HG02678 (cell line): Measurements from ENCODE around the gene LRFN4.
A peak's percentile ranks its signal among the peaks of the same experiment; 100 is the strongest.

Experiments used
- ATAC-seq: cut with Tn5 transposase; IDR thresholded peaks from one replicate; pipeline ENCODE4 v1.9.1; 2021; ENCODE audit warnings: mild to moderate bottlenecking, moderate library complexity; ENCODE audit not compliant: unreplicated experiment

LRFN4 gene

GRCh38 chr11:66857927-66858185 lies 992 bp downstream of the LRFN4 start:
- no peak for ATAC-seq

DNA sequence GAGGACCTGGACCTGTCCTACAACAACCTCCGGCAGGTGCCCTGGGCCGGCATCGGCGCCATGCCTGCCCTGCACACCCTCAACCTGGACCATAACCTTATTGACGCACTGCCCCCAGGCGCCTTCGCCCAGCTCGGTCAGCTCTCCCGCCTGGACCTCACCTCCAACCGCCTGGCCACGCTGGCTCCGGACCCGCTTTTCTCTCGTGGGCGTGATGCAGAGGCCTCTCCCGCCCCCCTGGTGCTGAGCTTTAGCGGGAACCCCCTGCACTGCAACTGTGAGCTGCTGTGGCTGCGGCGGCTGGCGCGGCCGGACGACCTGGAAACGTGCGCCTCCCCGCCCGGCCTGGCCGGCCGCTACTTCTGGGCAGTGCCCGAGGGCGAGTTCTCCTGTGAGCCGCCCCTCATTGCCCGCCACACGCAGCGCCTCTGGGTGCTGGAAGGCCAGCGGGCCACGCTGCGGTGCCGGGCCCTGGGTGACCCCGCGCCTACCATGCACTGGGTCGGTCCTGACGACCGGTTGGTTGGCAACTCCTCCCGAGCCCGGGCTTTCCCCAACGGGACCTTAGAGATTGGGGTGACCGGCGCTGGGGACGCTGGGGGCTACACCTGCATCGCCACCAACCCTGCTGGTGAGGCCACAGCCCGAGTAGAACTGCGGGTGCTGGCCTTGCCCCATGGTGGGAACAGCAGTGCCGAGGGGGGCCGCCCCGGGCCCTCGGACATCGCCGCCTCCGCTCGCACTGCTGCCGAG lies 1.5 kb downstream of the LRFN4 start:
- no peak for ATAC-seq

- ATAC-seq, result no peak
These were observed 2.2 kb downstream of the LRFN4 start for GRCh38 chr11:66858939-66859685.

GRCh38 chr11:66859686-66860448 lies 3.0 kb downstream of the LRFN4 start:
- ATAC-seq, result no peak

GRCh38 chr11:66860449-66860831 lies 3.6 kb downstream of the LRFN4 start:
- no peak for ATAC-seq

DNA sequence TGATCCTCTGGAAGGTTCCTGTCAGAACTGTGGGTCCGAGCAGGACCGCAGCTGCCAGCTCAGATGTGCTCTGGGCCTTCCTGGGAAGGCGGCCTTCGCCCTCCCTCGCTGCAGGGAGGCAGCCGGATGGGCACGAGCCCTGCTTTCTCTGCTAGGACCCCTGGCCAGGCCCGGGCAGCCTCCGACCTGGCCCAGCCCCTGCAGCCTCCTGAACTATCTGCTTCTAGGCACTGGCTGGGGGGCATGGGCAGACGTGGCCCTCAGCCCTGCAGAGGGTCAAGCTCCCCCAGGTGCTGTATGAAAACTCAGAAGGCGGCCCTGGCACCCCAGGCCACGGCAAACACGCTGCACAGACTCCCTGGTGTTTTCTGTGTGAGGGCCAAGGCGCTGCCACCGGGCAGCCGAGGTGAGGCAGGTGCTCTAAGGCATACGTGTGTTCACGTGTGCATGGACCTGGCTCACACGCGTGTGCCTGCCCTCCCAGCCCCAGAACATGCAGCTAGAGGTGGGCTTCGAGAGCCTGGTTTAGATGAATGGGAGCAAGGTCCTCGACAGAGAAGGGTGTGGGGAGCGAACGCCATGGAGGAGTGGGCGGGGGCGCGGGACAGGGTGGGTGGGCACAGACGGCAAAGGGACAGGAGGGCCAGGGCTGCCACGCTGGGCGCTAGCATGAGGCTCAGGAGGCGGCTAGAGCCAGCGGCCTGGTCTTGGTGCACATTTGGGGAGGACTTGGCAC lies 4.3 kb downstream of the LRFN4 start:
- ATAC-seq, result no peak

GRCh38 chr11:66861774-66862558 lies 5.1 kb downstream of the LRFN4 start:
- ATAC-seq, result no peak

DNA sequence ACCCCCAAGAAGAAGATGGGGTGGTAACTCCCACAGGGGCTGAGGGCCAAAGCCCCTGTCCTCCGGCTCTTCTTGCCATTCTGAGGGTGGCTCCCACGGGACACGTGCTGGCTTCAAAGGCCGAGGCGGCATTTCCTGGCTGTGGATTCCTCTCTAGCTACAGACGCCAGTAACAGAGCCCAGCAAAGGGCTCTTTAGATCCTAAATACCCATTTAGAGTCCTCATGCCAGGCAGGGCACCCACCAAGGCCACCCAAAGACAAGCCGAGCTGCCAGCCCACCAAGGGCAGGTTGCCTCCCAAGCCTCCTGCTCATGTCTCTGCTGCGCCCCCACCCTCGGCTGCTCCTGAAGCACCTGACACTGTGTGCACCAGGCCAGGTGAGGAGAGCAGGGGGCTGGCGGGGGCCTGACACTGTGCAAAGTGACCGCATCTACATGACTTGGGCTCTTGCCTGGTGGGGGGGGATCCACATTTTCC lies 5.7 kb downstream of the LRFN4 start:
- ATAC-seq, result no peak

DNA sequence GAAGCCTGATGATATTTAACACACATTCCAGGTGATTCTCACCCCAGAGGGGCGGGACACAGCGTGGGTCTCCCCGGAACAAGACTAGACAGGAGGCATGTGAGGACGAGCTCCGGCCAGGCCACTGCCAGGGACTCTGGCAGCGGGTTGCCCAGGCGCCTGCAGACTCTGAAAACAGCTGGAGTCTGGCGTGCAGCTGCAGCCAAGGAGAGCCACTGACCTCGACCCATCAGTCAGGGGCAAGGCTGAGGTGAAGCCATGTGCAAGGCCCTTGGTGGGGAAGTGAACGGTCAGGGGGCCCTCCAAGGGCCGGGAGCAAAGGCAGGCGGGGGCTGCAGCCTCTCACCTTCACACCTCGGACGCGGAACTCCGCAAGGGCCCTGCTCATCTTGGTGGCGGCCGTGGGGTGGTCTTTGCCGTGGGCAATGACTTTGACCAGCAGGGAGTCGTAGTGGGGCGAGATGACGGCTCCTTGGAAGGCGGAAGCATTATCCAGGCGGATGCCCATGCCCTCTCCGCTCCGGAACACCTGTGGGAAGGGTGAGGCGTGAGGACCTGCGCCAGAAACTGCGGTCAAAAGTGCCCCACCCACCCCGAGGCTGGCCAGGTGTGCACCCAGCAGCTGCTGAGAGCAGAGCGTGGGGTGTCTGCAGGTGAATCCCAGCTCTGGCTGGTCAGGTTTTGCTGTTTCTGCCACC lies 6.7 kb downstream of the LRFN4 start:
- no peak for ATAC-seq

GRCh38 chr11:66864172-66864901 lies 7.5 kb downstream of the LRFN4 start:
- no peak for ATAC-seq

DNA sequence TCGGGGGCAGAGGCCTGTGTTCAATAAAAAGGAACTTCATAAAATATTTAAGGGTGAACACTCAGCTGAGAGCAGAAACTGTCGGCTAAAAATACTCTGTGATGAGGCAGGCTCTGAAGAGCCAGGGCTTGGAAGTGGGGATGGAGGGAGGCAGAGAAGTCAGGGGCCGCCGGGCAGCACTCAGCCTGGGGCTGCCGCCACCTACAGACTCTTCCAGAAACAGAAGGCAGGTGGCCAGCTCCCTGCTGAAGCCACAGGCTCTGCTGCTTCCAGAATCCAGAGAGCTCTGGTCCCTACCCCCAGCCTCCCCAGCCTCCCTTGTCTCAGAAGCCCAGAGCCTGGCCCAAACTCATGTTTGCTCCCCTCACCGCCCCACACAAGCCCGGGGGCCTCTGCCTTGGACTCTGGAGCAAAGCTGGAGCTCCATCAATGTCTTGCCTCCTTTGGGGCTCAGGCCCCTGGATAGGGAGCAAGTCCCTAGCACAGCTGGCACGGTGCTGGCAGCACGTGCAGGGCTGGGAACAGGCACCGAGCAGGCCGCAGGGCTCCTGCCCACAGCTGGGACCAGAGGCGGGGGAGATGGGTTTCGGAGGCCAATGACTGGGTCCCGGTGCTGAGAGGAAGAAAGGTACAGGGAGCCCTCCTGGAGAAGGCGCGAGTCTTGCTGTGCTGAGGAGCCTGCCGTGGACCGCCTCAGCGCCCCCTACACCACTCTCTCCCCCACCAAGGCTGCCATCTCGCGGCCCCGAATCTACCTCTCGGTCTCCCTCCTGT lies 8.2 kb downstream of the LRFN4 start:
- ATAC-seq, result no peak

GRCh38 chr11:66866007-66866406 lies 9.1 kb downstream of the LRFN4 start:
- ATAC-seq, result no peak

- ATAC-seq, result no peak
These were observed 9.7 kb downstream of the LRFN4 start for GRCh38 chr11:66866511-66866986.

DNA sequence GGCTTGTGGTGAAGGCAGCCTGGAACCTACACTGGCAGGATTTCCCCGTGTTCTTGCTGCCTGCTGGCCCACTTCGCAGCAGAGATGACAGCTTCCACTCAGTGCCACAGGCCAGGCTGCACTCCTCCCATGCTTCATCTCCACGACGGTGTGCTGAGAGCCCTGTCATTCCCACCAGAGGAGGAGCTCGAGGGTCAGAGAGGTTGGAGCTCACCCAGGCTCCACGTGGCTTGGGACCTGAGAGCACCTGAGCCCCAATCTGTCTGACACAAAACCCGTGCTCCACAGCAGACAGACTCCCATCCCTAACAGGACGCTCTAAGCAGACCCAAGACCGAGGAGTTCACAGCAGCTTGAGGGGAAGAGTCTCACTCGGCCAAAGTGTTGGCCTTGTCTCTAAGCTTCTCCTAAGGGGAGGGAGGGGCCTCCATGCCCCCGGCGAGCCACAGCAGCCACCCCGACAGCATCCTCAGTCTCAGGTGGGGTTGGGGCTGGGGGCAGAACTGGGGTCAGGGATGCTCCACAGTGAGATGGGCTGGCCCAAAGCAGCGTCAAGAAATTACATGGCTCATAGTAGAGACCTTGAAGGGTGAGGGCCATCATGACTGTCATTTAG lies 10.7 kb downstream of the LRFN4 start:
- no peak for ATAC-seq

GRCh38 chr11:66868082-66868725 lies 11.3 kb downstream of the LRFN4 start:
- ATAC-seq, result no peak

- ATAC-seq, result peak; percentile 90
These were observed 12.1 kb downstream of the LRFN4 start for GRCh38 chr11:66868726-66869566.

- ATAC-seq, result no peak
These were observed 12.7 kb downstream of the LRFN4 start for GRCh38 chr11:66869567-66869870.
